RWPE2 (cell line): ENCODE data around the gene ERBB4.

ENCODE experiments used
- ATAC-seq: fragments of 200-7000 bp; cut with Tn5 transposase; 3 replicates; pipeline ENCODE4 v1.9.1; 2021; ENCODE audit warnings: low read depth
- DNase-seq: peaks from one replicate; pipeline ENCODE4 v3.0.0-alpha.2; 2020; ENCODE audit warnings: low spot score
- H3K27ac ChIP-seq: fragments of 450-650 bp; 2 replicates; pipeline ENCODE4 v1.5.1; 2017; ENCODE audit warnings: mild to moderate bottlenecking; ENCODE audit not compliant: poor library complexity, severe bottlenecking
- H3K27me3 ChIP-seq: fragments of 250-450 bp; sonication (Bioruptor Pico); 2 replicates; pipeline ENCODE4 v1.5.1; 2021; ENCODE audit warnings: mild to moderate bottlenecking, moderate library complexity; ENCODE audit not compliant: insufficient read depth, poor library complexity, severe bottlenecking
- H3K36me3 ChIP-seq: fragments of 250-450 bp; sonication (Bioruptor Pico); 2 replicates; pipeline ENCODE4 v1.5.1; 2020; ENCODE audit warnings: low read depth, mild to moderate bottlenecking, moderate library complexity
- H3K4me1 ChIP-seq: fragments of 250-450 bp; sonication (Bioruptor Pico); 2 replicates; pipeline ENCODE4 v1.5.1; 2021; ENCODE audit warnings: mild to moderate bottlenecking, moderate library complexity; ENCODE audit not compliant: insufficient read depth, poor library complexity, severe bottlenecking
- H3K4me3 ChIP-seq: fragments of 250-450 bp; sonication (Bioruptor Pico); 2 replicates; pipeline ENCODE4 v1.5.1; 2021; ENCODE audit warnings: mild to moderate bottlenecking, moderate library complexity; ENCODE audit not compliant: severe bottlenecking
- H3K9me3 ChIP-seq: fragments of 250-450 bp; sonication (Bioruptor Pico); 2 replicates; pipeline ENCODE4 v1.5.1; 2021; ENCODE audit warnings: mild to moderate bottlenecking, moderate library complexity; ENCODE audit not compliant: severe bottlenecking
- TF ChIP-seq, protein P1 (sequence below): fragments of 450-650 bp; IDR thresholded peaks from one replicate; pipeline ENCODE4 v1.5.1; 2017; ENCODE audit warnings: mild to moderate bottlenecking, moderate library complexity; ENCODE audit not compliant: poor library complexity, severe bottlenecking

The ERBB4 gene

GRCh38 chr2:212052412-212053159 is 486.0 kb downstream of the ERBB4 start:
- no peaks in the 10 kb centered on the region for H3K4me1 ChIP-seq
- no peak overlapping the region for H3K27ac ChIP-seq
- ATAC-seq = peak; percentile 38; the same call in 1 of the 3 replicates
- H3K36me3 ChIP-seq = no peaks in the 10 kb centered on the region
- no peaks in the 10 kb centered on the region for H3K27me3 ChIP-seq
- TF ChIP-seq, protein P1, sequence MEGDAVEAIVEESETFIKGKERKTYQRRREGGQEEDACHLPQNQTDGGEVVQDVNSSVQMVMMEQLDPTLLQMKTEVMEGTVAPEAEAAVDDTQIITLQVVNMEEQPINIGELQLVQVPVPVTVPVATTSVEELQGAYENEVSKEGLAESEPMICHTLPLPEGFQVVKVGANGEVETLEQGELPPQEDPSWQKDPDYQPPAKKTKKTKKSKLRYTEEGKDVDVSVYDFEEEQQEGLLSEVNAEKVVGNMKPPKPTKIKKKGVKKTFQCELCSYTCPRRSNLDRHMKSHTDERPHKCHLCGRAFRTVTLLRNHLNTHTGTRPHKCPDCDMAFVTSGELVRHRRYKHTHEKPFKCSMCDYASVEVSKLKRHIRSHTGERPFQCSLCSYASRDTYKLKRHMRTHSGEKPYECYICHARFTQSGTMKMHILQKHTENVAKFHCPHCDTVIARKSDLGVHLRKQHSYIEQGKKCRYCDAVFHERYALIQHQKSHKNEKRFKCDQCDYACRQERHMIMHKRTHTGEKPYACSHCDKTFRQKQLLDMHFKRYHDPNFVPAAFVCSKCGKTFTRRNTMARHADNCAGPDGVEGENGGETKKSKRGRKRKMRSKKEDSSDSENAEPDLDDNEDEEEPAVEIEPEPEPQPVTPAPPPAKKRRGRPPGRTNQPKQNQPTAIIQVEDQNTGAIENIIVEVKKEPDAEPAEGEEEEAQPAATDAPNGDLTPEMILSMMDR = no peak
- H3K4me3 ChIP-seq = no peak overlapping the region
- DNase-seq = no peak
- peaks cover 3% of the 10 kb centered on the region for H3K9me3 ChIP-seq

DNA sequence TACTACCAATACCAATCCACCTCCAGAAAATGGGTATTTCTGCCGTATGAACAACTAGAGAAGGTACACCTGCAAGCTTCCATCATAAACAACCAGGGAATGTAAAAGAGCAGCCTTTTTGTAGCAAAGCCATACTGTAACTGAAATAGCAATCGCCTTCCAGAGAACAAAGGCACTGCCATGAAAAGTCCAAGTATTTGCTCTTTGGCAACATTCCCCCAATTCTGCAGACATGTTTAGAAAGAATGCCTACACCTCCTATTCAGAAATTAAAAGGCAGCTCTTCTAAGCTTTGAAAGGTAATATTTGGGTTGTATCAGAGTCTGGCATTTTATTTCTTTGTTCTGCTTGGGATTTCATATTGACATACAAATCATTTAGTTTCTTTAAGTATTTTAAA is 487.7 kb downstream of the ERBB4 start:
- DNase-seq = no peak
- no peaks in the 10 kb centered on the region for H3K27me3 ChIP-seq

DNA sequence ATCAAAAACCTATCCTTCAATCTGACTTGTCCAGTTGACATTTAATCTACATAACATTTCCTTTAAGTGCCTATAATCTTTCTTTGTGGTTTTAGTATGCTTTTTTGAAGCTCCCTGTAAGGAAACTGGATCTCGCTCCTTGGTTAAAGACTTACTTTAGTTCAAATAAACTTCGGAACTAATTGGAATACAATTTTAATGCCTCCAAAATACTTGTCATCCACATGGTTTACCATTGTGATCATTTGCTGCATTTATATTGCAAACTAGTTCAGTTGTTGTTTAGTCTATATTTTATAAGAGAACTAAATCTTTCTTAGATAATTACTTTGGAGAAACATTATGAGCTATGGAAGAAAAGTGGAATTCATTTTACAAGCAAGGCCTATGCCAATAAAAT is 496.0 kb downstream of the ERBB4 start:
- ATAC-seq = no peak
- no peak for DNase-seq
- Histone ChIP-seq H3K4me3 (no peak overlapping the region), H3K27ac (no peak overlapping the region), H3K27me3 (no peaks in the 10 kb centered on the region), H3K36me3 (no peaks in the 10 kb centered on the region), H3K4me1 (no peaks in the 10 kb centered on the region), H3K9me3 (no peaks in the 10 kb centered on the region)
- TF ChIP-seq, protein P1 = no peak

More for the DNA sequence above, 487.7 kb downstream of the ERBB4 start:
- Histone ChIP-seq H3K36me3 (no peaks in the 10 kb centered on the region), H3K9me3 (peaks cover 3% of the 10 kb centered on the region), H3K4me3 (no peak overlapping the region), H3K27ac (no peak overlapping the region), H3K4me1 (no peaks in the 10 kb centered on the region)
- TF ChIP-seq, protein P1 = no peak
- no peak for ATAC-seq

DNA sequence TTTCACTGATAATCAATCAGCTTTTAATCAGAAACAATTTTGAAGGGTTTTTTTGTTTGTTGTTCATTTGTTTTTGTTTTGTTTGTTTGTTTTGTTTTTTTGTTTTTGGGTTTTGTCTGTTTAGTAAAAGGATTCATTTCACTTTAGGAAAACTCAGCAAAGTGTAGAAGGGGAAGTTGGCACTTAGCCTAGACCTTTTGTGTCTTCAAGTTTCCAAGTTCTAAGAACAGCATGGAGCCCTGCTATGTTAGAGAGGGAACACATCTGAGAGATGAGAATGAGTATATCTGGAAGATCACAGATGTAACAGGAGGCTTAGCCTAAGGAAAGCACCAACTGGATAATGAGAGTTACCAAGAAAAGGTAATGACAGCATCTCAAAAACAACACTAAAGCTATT is 501.5 kb downstream of the ERBB4 start:
- no peaks in the 10 kb centered on the region for H3K9me3 ChIP-seq
- no peak for ATAC-seq
- DNase-seq = no peak
- no peaks in the 10 kb centered on the region for H3K36me3 ChIP-seq
- H3K4me3 ChIP-seq = no peak overlapping the region
- no peaks in the 10 kb centered on the region for H3K27me3 ChIP-seq
- TF ChIP-seq, protein P1 = no peak
- no peak overlapping the region for H3K27ac ChIP-seq
- peaks cover 11% of the 10 kb centered on the region for H3K4me1 ChIP-seq
